ENCODE results near the gene PSEN1.

DNA sequence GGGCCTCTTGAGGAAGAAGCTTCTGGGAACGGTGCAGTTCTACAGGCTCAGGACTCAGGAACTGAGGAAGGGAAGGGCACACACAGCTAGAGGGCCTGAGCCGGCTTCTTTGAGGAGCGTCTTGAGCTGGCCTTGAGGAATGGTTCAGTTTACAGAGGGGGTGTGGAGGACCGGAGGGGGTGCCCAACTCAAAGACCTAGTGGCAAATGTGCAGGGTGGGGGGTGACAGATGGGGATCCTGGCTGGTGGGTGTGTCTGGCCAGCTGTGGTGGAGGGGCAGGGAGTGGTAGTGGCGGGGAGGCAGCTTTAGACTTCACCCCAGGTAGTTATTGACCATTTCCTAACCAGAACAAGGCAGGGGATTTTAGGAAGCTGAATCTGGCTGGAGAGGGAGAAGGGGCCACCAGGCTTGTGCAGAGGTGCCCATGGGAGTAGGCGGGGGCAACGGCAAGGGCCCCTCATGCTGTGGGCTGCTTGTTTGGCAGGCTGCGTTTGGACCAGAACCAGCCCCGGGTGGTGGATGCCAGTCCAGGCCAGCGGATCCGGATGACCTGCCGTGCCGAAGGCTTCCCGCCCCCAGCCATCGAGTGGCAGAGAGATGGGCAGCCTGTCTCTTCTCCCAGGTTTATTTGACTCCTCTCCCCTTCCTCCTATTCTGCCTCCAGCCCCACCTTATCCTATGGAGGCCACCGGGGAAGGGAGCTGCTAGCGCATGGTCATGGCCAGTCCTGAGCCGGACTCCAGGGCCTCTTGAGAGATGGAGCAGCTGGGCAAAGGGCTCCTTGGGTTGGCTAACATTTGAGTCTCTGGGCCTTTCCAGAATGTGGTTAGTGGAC lies 128.8 kb downstream of the PSEN1 start:
- TF ChIP-seq, protein P1, sequence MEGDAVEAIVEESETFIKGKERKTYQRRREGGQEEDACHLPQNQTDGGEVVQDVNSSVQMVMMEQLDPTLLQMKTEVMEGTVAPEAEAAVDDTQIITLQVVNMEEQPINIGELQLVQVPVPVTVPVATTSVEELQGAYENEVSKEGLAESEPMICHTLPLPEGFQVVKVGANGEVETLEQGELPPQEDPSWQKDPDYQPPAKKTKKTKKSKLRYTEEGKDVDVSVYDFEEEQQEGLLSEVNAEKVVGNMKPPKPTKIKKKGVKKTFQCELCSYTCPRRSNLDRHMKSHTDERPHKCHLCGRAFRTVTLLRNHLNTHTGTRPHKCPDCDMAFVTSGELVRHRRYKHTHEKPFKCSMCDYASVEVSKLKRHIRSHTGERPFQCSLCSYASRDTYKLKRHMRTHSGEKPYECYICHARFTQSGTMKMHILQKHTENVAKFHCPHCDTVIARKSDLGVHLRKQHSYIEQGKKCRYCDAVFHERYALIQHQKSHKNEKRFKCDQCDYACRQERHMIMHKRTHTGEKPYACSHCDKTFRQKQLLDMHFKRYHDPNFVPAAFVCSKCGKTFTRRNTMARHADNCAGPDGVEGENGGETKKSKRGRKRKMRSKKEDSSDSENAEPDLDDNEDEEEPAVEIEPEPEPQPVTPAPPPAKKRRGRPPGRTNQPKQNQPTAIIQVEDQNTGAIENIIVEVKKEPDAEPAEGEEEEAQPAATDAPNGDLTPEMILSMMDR (IDR thresholded peaks at IDR 0.05) = no peak
- TF ChIP-seq POLR2A (IDR thresholded peaks at IDR 0.05) = no peak
